Gastrocnemius medialis (tissue), 4 donors: ENCODE data around the gene DLD.

Experiments
- POLR2A ChIP-seq, 2 donors: fragments of 450-650 bp; IDR thresholded peaks; one replicate each; pipeline ENCODE4 v1.6.1; 2017; ENCODE audit warnings: antibody characterized with exemption in 2 of 2, mild to moderate bottlenecking in 2 of 2, moderate library complexity in 2 of 2
- TF ChIP-seq, protein P1 (sequence below), 5 experiments: fragments of 450-650 bp in 3 of 5; fragments of 200-600 bp in 2 of 5; sonication (generic) in 2 of 5; IDR thresholded peaks in 4 of 5; conservative IDR thresholded peaks in 1 of 5; 1 replicate in 4 of 5; 2 replicates in 1 of 5; pipeline ENCODE4 v1.5.1; 2016 to 2019; ENCODE audit warnings: antibody characterized with exemption in 5 of 5, mild to moderate bottlenecking in 3 of 5, moderate library complexity in 3 of 5

GRCh38 chr7:107865956-107866775 lies 24.8 kb upstream of the DLD start:
- TF ChIP-seq POLR2A (IDR thresholded peaks at IDR 0.05) = no peak
- TF ChIP-seq, protein P1, sequence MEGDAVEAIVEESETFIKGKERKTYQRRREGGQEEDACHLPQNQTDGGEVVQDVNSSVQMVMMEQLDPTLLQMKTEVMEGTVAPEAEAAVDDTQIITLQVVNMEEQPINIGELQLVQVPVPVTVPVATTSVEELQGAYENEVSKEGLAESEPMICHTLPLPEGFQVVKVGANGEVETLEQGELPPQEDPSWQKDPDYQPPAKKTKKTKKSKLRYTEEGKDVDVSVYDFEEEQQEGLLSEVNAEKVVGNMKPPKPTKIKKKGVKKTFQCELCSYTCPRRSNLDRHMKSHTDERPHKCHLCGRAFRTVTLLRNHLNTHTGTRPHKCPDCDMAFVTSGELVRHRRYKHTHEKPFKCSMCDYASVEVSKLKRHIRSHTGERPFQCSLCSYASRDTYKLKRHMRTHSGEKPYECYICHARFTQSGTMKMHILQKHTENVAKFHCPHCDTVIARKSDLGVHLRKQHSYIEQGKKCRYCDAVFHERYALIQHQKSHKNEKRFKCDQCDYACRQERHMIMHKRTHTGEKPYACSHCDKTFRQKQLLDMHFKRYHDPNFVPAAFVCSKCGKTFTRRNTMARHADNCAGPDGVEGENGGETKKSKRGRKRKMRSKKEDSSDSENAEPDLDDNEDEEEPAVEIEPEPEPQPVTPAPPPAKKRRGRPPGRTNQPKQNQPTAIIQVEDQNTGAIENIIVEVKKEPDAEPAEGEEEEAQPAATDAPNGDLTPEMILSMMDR (IDR thresholded peaks at IDR 0.05 in 4 of 5, conservative IDR thresholded peaks at IDR 0.05 in 1 of 5) = no peak
